T-cell (primary cell): ENCODE measurements around the gene AGO1. TPM values are rescaled to one million over a fixed set of nuclear protein-coding genes. Genes with fewer than 3 reads are reported as not detected.

ENCODE experiments used
- ATAC-seq, 4 experiments: fragments of 200-7000 bp in 3 of 4; fragments of 150-1000 bp in 1 of 4; cut with Tn5 transposase; replicated peaks in 1 of 4; 1 replicate in 3 of 4; 2 replicates in 1 of 4; pipeline ENCODE4 v1.10.0; 2021; ENCODE audit warnings: moderate library complexity in 3 of 4, mild to moderate bottlenecking in 2 of 4, moderate number of reproducible peaks in 1 of 4
- CTCF ChIA-PET, 2 donors: fragments of 300-600 bp; sonication (Branson Sonifier 250); formaldehyde crosslinking; loops; one replicate each; lab custom pipeline; 2022; ENCODE audit warnings: antibody characterized with exemption in 2 of 2; lab: Charles Lee
- POLR2A ChIA-PET, 2 donors: fragments of 300-600 bp; sonication (Branson Sonifier 250); formaldehyde crosslinking; loops; one replicate each; lab custom pipeline; 2022; ENCODE audit warnings: antibody characterized with exemption in 2 of 2; lab: Charles Lee
- DNase-seq, 35 experiments: peaks; one replicate each; pipeline versions ENCODE4 v3.0.0 to v3.0.0-alpha.2; 2013 to 2023
- H3K27ac ChIP-seq: one replicate; pipeline ENCODE4 v1.5.1; 2013; ENCODE audit warnings: low read length
- H3K27me3 ChIP-seq, 2 experiments: replicated peaks in 1 of 2; 1 replicate in 1 of 2; 2 replicates in 1 of 2; pipeline versions ENCODE4 v1.6.1 to v1.7.0; 2013; ENCODE audit warnings: low read length in 1 of 2, mixed read lengths in 1 of 2; ENCODE audit not compliant: control insufficient read depth in 2 of 2, insufficient read depth in 2 of 2; ENCODE audit errors: extremely low read depth in 1 of 2
- H3K36me3 ChIP-seq, 2 donors: 1 replicate in 1 of 2; 2 replicates in 1 of 2; pipeline versions ENCODE4 v1.6.1 to v1.7.0; 2013; ENCODE audit warnings: low read length in 1 of 2; ENCODE audit not compliant: control insufficient read depth in 2 of 2, insufficient read depth in 1 of 2; ENCODE audit errors: extremely low read depth in 1 of 2
- H3K4me1 ChIP-seq, 2 experiments: 1 replicate in 1 of 2; 2 replicates in 1 of 2; pipeline versions ENCODE4 v1.6.1 to v1.7.0; 2013; ENCODE audit warnings: low read length in 2 of 2, mixed read lengths in 1 of 2; ENCODE audit not compliant: insufficient read depth in 2 of 2, control insufficient read depth in 1 of 2; ENCODE audit errors: extremely low read depth in 1 of 2
- H3K4me3 ChIP-seq, 2 donors: 1 replicate in 1 of 2; 2 replicates in 1 of 2; pipeline versions ENCODE4 v1.5.1 to v1.7.0; 2013; ENCODE audit warnings: mild to moderate bottlenecking in 2 of 2, low read length in 1 of 2, moderate library complexity in 1 of 2; ENCODE audit not compliant: control insufficient read depth in 1 of 2; ENCODE audit errors: extremely low read depth in 1 of 2
- H3K9me3 ChIP-seq: 2 replicates; pipeline ENCODE4 v1.7.0; 2013
- H3K27ac Mint-ChIP-seq, 2 donors: one replicate each; pipeline ENCODE4 v1.8.0; 2020 to 2021; ENCODE audit warnings: mild to moderate bottlenecking in 2 of 2, mixed read lengths in 2 of 2
- H3K27me3 Mint-ChIP-seq, 2 donors: one replicate each; pipeline ENCODE4 v1.8.0; 2021 to 2022; ENCODE audit warnings: mixed read lengths in 2 of 2
- H3K36me3 Mint-ChIP-seq: one replicate; pipeline ENCODE4 v1.8.0; 2021; ENCODE audit warnings: mixed read lengths
- H3K4me1 Mint-ChIP-seq, 3 donors: one replicate each; pipeline ENCODE4 v1.8.0; 2020 to 2022; ENCODE audit warnings: mixed read lengths in 3 of 3, mild to moderate bottlenecking in 1 of 3
- H3K4me3 Mint-ChIP-seq, 3 donors: one replicate each; pipeline ENCODE4 v1.8.0; 2020 to 2022; ENCODE audit warnings: mild to moderate bottlenecking in 3 of 3, mixed read lengths in 3 of 3, moderate library complexity in 3 of 3
- H3K9me3 Mint-ChIP-seq, 3 donors: one replicate each; pipeline ENCODE4 v1.8.0; 2020 to 2022; ENCODE audit warnings: mixed read lengths in 3 of 3
- WGBS: methylation state at CpG from one replicate; pipeline ENCODE4 v1.1.5; 2013; ENCODE audit warnings: missing lambda C conversion rate; ENCODE audit not compliant: insufficient coverage; 5-methylcytosine and 5-hydroxymethylcytosine counted together
- total RNA-seq, 35 experiments: library from RNA in 6 of 35; stranded (reverse) in 6 of 35; fragments of 120-200 nt in 1 of 35; gene quantifications; one replicate each; pipeline versions ENCODE4 v1.2.1 to v1.2.4 and lab custom pipeline; 2013 to 2026

Gene AGO1
- total RNA-seq (10 to 100 TPM; 21.8 to 28.7 (median 26.0) TPM), total RNA-seq (lab: John Stamatoyannopoulos, UW) (19.7 to 103 (median 67.7) reads per million in 29 experiments)
- total RNA-seq (2013), result 19.1 TPM

GRCh38 chr1:35882945-35883634 is at the start of gene AGO1:
Gene AGO1 (plus strand): TSS chr1:35883209. CDS start chr1:35883422, 213 bp downstream.
- Mint-ChIP-seq H3K9me3 (no peaks in the 10 kb centered on the region), H3K4me3 (peak within 1 kb of the TSS; percentile 90 to 92 (median 90)), H3K36me3 (no peaks in the 10 kb centered on the region), H3K4me1 (peaks cover 48 to 55% (median 55%) of the 10 kb centered on the region in 3 donors), H3K27ac (peak within 1 kb of the TSS; percentile 52 to 87), H3K27me3 (peaks cover 0 to 1% of the 10 kb centered on the region in 2 donors)
- ATAC-seq (peak; percentile 90 to 99 (median 94)), DNase-seq (peak; percentile 92 to 98 (median 96))
- CTCF ChIA-PET, result interaction anchor here (0.6 to 1.0 kb wide), 8 partner anchors 10 to 267 kb away, joined by 3 to 9 read pairs (median 4); partner anchors contain the start of genes AGO3 (in 1 of the 2) and CLSPN (in 1 of the 2)
- Histone ChIP-seq H3K27me3 (peaks cover 0 to 5% of the 10 kb centered on the region in 2 experiments), H3K4me3 (peak within 1 kb of the TSS; percentile 95 to 98), H3K36me3 (no peaks in the 10 kb centered on the region), H3K27ac (peak within 1 kb of the TSS; percentile 54), H3K4me1 (peaks cover 5 to 33% of the 10 kb centered on the region in 2 experiments), H3K9me3 (no peaks in the 10 kb centered on the region)
- under 1% methylated on average over 55 of the region's 58 CpGs for WGBS
- POLR2A ChIA-PET, result interaction anchor here (0.6 kb wide), 4 partner anchors 9 to 345 kb away, joined by 3 read pairs; no protein-coding TSS in a partner anchor

GRCh38 chr1:35833395-35833794 is 49.6 kb upstream of the AGO1 start:
- ATAC-seq (no peak), DNase-seq (no peak)
- no peaks in the 10 kb centered on the region for H3K4me1 Mint-ChIP-seq
- ChIA-PET CTCF (interaction anchor here in 1 of 2 donors (0.7 kb wide), 1 partner anchor 73 kb away, joined by 3 read pairs; no protein-coding TSS in a partner anchor), POLR2A (no interaction called here)
- H3K27me3 Mint-ChIP-seq, result no peaks in the 10 kb centered on the region
- H3K27me3 ChIP-seq, result no peaks in the 10 kb centered on the region
- H3K27ac Mint-ChIP-seq, result no peak overlapping the region
- 100% methylated on average over 1 of the region's 2 CpGs for WGBS
- no peak overlapping the region for H3K27ac ChIP-seq
- no peaks in the 10 kb centered on the region for H3K4me1 ChIP-seq
- no peak overlapping the region for H3K4me3 Mint-ChIP-seq
- H3K36me3 Mint-ChIP-seq, result peaks cover 58% of the 10 kb centered on the region
- H3K9me3 Mint-ChIP-seq, result peaks cover 0 to 4% (median 2%) of the 10 kb centered on the region in 3 donors
- no peak overlapping the region for H3K4me3 ChIP-seq
- no peaks in the 10 kb centered on the region for H3K9me3 ChIP-seq
- H3K36me3 ChIP-seq, result peaks cover 6 to 51% of the 10 kb centered on the region in 2 donors

GRCh38 chr1:35834218-35834617 is 48.8 kb upstream of the AGO1 start:
- H3K4me3 Mint-ChIP-seq, result no peak overlapping the region
- H3K4me1 Mint-ChIP-seq, result no peaks in the 10 kb centered on the region
- POLR2A ChIA-PET, result no interaction called here
- Histone ChIP-seq H3K27me3 (no peaks in the 10 kb centered on the region), H3K27ac (no peak overlapping the region), H3K4me3 (no peak overlapping the region), H3K4me1 (no peaks in the 10 kb centered on the region), H3K36me3 (peaks cover 6 to 48% of the 10 kb centered on the region in 2 donors), H3K9me3 (no peaks in the 10 kb centered on the region)
- ATAC-seq, result no peak
- peaks cover 55% of the 10 kb centered on the region for H3K36me3 Mint-ChIP-seq
- no peak overlapping the region for H3K27ac Mint-ChIP-seq
- H3K27me3 Mint-ChIP-seq, result no peaks in the 10 kb centered on the region
- WGBS, result no CpG with 5 or more reads among the region's 2 CpGs
- CTCF ChIA-PET, result no interaction called here
- H3K9me3 Mint-ChIP-seq, result peaks cover 0 to 4% (median 2%) of the 10 kb centered on the region in 3 donors
- DNase-seq, result no peak

GRCh38 chr1:35835398-35835797 is 47.6 kb upstream of the AGO1 start:
- H3K27me3 ChIP-seq, result no peaks in the 10 kb centered on the region
- Mint-ChIP-seq H3K36me3 (peaks cover 57% of the 10 kb centered on the region), H3K4me3 (no peak overlapping the region), H3K4me1 (no peaks in the 10 kb centered on the region), H3K9me3 (peaks cover 0 to 4% (median 2%) of the 10 kb centered on the region in 3 donors), H3K27me3 (no peaks in the 10 kb centered on the region), H3K27ac (no peak overlapping the region)
- H3K27ac ChIP-seq, result no peak overlapping the region
- POLR2A ChIA-PET, result no interaction called here
- peaks cover 6 to 46% of the 10 kb centered on the region in 2 donors for H3K36me3 ChIP-seq
- H3K9me3 ChIP-seq, result no peaks in the 10 kb centered on the region
- WGBS, result 86% methylated on average over 1 of the region's 2 CpGs
- ATAC-seq (no peak), DNase-seq (no peak)
- CTCF ChIA-PET, result no interaction called here
- no peaks in the 10 kb centered on the region for H3K4me1 ChIP-seq
- H3K4me3 ChIP-seq, result no peak overlapping the region

GRCh38 chr1:35836734-35837133 is 46.3 kb upstream of the AGO1 start:
- Mint-ChIP-seq H3K27ac (no peak overlapping the region), H3K27me3 (no peaks in the 10 kb centered on the region), H3K36me3 (peaks cover 64% of the 10 kb centered on the region), H3K4me1 (no peaks in the 10 kb centered on the region), H3K9me3 (peaks cover 0 to 4% (median 2%) of the 10 kb centered on the region in 3 donors), H3K4me3 (no peak overlapping the region)
- ATAC-seq, result no peak
- no peak for DNase-seq
- Histone ChIP-seq H3K4me1 (no peaks in the 10 kb centered on the region), H3K4me3 (no peak overlapping the region), H3K9me3 (no peaks in the 10 kb centered on the region), H3K36me3 (peaks cover 6 to 49% of the 10 kb centered on the region in 2 donors), H3K27ac (no peak overlapping the region), H3K27me3 (no peaks in the 10 kb centered on the region)
- CTCF ChIA-PET, result interaction anchor here (0.6 kb wide), 2 partner anchors 23 to 46 kb away, joined by 3 read pairs; partner anchors contain the start of gene AGO1 (in 1 of the 2)
- WGBS, result no CpG with 5 or more reads among the region's 1 CpG
- POLR2A ChIA-PET, result no interaction called here

- Histone ChIP-seq H3K27me3 (no peaks in the 10 kb centered on the region), H3K36me3 (peaks cover 10 to 49% of the 10 kb centered on the region in 2 donors), H3K4me1 (no peaks in the 10 kb centered on the region), H3K4me3 (no peak overlapping the region), H3K9me3 (no peaks in the 10 kb centered on the region), H3K27ac (no peak overlapping the region)
- Mint-ChIP-seq H3K27ac (no peak overlapping the region), H3K9me3 (peaks cover 0 to 4% (median 2%) of the 10 kb centered on the region in 3 donors), H3K27me3 (no peaks in the 10 kb centered on the region), H3K36me3 (peaks cover 68% of the 10 kb centered on the region), H3K4me3 (no peak overlapping the region), H3K4me1 (no peaks in the 10 kb centered on the region)
- no peak for DNase-seq
- no peak for ATAC-seq
- ChIA-PET CTCF (no interaction called here), POLR2A (no interaction called here)
- 100% methylated on average over 2 of the region's 8 CpGs for WGBS
These were observed 44.2 kb upstream of the AGO1 start for GRCh38 chr1:35838693-35839245.
